Fibroblast of villous mesenchyme (primary cell): ENCODE results near the gene SPNS3. TPM values are rescaled to one million over a fixed set of nuclear protein-coding genes. Genes with fewer than 3 reads are reported as not detected.

Source experiments
- DNase-seq: peaks from one replicate; pipeline ENCODE4 v3.0.0-alpha.2; 2010; ENCODE audit warnings: low read depth
- H3K4me3 ChIP-seq: 2 replicates; pipeline ENCODE4 v1.5.1; 2011; ENCODE audit warnings: low read depth, mild to moderate bottlenecking, low read length
- CTCF ChIP-seq: IDR thresholded peaks from 2 replicates; pipeline ENCODE4 v1.5.1; 2012; ENCODE audit warnings: low read depth, mild to moderate bottlenecking, low read length; ENCODE audit not compliant: insufficient read depth
- total RNA-seq: library from RNA; depleted of rRNA; stranded (reverse); fragments of >200 nt; gene quantifications from 2 replicates; pipeline ENCODE4 v1.2.3, GENCODE V29; 2012

The SPNS3 gene
- total RNA-seq, 1 donor: not detected

DNA sequence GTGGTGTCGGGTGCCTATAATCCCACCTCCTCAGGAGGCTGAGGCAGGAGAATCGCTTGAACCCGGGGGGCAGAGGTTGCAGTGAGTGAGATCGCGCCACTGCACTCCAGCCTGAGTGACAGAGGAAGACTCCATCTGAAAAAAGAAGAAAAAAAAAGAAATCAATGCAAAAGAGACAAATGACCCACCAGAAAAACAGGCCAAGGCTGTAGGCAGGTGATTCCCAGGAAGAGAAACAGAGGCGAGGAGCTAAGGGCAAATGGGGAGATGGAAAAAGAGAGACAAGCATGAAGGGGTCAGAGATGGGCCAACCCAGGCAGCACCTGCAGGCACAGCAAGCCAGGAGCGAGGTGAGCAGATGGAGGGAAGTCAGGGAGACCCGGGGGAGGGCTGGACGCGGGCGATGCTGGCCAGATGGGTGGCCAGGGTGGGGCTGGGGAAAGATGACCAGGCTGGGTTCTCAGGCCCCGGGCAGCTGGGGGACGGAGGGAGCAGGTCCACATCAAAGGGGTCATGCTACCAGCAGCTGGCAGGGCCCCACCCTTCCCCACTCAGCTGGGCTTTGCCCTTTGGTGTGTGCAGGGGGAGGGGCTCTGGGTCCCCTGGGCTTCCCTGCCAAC lies 95.9 kb downstream of the SPNS3 start:
- H3K4me3 ChIP-seq: no peak overlapping the region
- no peak for DNase-seq
- TF ChIP-seq CTCF: no peak

DNA sequence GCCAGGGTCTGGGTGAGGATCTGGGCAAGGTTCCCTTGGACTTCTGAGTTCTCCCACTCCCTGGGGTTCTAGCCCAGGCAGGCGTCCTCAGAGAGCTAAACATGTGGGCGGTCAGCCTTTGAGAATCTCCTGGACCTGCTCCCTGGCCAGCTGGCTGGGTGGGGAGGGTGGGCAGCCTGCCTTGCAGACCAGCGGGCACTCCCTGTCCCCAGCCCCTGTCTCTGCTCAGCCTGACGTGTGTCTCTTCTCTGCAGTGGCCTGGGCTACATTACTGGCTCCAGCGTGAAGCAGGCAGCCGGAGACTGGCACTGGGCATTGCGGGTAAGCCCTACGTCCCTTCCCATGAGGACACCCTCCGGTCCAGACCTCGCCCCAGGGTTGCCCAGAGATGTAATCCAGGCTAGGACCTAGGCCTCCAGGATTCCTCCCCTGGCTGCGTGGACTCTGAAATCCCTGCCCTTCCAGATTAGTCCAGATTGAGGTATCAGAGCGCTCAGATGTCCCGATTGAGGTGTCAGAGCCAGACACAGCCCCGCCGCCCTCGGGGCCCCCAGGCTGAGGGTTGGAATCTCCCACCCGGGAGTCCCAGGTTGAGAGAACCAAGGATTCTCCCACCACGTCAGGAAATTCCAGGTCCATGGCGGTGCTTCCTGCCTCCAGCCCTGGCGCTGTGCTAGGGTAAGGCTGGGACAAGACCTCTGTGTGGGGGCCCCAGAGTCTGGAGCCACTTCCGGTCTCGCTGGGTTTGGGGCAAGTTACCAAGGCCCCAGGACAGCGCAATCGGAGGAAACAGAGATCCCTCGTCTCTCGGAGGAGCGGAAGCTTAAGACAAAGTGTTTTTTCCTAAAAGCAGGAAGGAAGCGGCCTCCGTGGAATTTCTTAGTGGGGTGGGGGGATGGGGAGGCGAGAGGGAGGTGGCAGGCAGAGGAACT lies 97.3 kb downstream of the SPNS3 start:
- no peak for TF ChIP-seq CTCF
- no peak overlapping the region for H3K4me3 ChIP-seq
- DNase-seq: no peak

- H3K4me3 ChIP-seq: no peak overlapping the region
- DNase-seq: no peak
- TF ChIP-seq CTCF: no peak
Measured at GRCh38 chr17:4531988-4532736, 98.4 kb downstream of the SPNS3 start.

GRCh38 chr17:4532860-4533522 lies 99.3 kb downstream of the SPNS3 start:
- DNase-seq: no peak
- no peak overlapping the region for H3K4me3 ChIP-seq
- TF ChIP-seq CTCF: no peak

DNA sequence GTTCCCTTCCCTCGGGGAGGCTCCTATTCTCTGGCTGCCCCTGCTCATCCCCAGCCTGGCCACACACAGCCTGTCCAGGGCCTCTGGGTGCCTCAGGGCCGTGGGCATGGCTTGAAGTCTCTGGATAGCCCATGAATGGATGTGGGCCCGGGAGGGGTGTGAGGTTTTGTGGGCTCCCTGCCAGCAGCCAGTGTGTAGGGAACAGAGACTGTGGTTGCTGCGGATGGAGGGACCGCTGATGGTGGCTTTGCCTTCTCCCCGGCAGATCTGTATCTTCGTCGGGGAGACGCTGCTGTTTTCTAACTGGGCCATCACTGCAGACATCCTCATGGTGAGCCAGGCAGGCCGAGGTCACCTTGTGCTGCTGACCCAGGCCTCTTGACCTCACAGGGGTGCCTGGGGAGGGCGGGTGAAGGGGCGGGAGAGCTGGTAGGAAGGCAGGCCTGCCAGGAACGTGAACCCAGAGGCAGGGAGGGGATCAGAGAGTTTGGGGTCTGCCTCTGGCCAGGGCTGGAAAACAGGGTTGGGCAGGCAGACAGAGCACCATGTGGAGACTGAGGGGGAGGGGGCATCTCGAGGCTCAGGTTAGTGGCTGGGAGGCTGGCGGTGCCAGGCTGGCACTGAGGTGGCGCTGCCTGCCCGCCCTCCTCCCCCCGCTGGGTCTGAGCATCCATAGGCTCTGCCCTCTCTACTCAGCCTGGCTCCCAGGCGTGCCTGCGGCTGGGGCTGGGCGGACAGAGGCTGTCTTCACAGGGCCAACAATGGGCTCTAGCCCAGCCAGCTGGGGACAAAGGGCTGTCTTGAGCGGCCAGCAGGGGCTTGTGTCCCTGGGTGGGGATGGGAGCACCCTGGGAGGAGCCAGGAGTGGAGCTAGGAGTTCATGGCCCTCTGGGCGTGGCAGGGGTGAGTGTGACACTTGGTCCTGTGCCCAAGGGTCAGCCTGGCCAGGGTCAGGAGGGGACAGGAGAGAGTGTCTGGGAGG lies 100.1 kb downstream of the SPNS3 start:
- no peak overlapping the region for H3K4me3 ChIP-seq
- no peak for TF ChIP-seq CTCF
- DNase-seq: no peak
